Erythroblast (primary cell): Measurements from ENCODE around the gene DUS2.

Experiments used
- GATA1 ChIP-seq: IDR thresholded peaks from 2 replicates; pipeline ENCODE4 v1.6.1; 2011; ENCODE audit warnings: low read depth, mild to moderate bottlenecking, control low read depth, low read length, moderate library complexity
- POLR2A ChIP-seq: IDR thresholded peaks from 2 replicates; pipeline ENCODE4 v1.6.1; 2011; ENCODE audit warnings: mild to moderate bottlenecking, low read length

- no peak for TF ChIP-seq POLR2A
- TF ChIP-seq GATA1, result no peak
These were observed 90.1 kb downstream of the DUS2 start for GRCh38 chr16:68113059-68113761.
